Measurements from ENCODE around the gene ENO1. TPM values are rescaled to one million over a fixed set of nuclear protein-coding genes. Genes with fewer than 3 reads are reported as not detected.
A peak's percentile ranks its signal among the peaks of the same experiment; 100 is the strongest.

Gene ENO1
- total and polyA plus RNA-seq, 2 experiments from 2014 or later: 910 to 1,831 TPM

DNA sequence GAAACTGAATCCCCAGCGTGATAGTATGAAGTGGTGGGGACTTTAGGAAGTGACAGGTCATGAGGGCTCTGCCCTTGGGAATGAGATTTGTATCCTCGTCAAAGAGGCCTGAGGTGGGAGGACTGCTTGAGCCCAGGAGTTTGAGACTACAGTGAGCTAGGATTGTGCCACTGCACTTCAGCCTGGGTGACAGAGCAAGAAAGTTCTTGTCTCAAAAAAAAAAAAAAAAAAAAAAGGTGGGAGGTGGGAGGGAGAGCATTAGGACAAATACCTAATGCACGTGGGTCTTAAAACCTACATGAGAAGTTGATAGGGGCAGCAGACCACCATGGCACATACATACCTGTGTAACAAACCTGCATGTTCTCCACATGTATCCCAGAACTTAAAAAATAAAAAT lies 37.1 kb downstream of the ENO1 start (continued):
- TF ChIP-seq, protein P1, sequence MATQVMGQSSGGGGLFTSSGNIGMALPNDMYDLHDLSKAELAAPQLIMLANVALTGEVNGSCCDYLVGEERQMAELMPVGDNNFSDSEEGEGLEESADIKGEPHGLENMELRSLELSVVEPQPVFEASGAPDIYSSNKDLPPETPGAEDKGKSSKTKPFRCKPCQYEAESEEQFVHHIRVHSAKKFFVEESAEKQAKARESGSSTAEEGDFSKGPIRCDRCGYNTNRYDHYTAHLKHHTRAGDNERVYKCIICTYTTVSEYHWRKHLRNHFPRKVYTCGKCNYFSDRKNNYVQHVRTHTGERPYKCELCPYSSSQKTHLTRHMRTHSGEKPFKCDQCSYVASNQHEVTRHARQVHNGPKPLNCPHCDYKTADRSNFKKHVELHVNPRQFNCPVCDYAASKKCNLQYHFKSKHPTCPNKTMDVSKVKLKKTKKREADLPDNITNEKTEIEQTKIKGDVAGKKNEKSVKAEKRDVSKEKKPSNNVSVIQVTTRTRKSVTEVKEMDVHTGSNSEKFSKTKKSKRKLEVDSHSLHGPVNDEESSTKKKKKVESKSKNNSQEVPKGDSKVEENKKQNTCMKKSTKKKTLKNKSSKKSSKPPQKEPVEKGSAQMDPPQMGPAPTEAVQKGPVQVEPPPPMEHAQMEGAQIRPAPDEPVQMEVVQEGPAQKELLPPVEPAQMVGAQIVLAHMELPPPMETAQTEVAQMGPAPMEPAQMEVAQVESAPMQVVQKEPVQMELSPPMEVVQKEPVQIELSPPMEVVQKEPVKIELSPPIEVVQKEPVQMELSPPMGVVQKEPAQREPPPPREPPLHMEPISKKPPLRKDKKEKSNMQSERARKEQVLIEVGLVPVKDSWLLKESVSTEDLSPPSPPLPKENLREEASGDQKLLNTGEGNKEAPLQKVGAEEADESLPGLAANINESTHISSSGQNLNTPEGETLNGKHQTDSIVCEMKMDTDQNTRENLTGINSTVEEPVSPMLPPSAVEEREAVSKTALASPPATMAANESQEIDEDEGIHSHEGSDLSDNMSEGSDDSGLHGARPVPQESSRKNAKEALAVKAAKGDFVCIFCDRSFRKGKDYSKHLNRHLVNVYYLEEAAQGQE (IDR thresholded peaks at IDR 0.05; ENCODE audit: unreplicated experiment): no peak
- no peak for TF ChIP-seq STAT1 (IDR thresholded peaks at IDR 0.05; ENCODE audit: unreplicated experiment)
- no peak for TF ChIP-seq EZH2 (IDR thresholded peaks at IDR 0.05; ENCODE audit: low read depth, unreplicated experiment)

DNA sequence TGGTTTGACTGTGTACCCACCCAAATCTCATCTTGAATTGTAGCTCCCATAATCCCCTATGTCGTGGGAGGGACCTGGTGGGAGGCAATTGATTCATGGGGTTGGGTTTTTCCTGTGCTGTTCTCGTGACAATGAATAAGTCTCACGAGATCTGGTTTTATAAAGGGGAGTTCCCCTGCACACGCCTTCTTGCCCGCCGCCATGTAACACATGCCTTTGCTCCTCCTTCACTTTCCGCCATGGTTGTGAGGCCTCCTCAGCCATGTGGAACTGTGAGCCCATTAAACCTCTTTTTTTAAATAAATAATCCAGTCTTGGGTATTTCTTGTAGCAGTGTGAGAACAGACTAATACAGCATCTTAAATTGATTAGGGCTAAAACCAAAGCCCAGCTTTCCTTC lies 38.5 kb downstream of the ENO1 start:
- H3K4me1 Mint-ChIP-seq: no peaks in the 10 kb centered on the region; the same call in 2 of the 3 replicates
- no peaks in the 10 kb centered on the region for H4K20me1 ChIP-seq (replicated peaks; ENCODE audit: insufficient read depth)

DNA sequence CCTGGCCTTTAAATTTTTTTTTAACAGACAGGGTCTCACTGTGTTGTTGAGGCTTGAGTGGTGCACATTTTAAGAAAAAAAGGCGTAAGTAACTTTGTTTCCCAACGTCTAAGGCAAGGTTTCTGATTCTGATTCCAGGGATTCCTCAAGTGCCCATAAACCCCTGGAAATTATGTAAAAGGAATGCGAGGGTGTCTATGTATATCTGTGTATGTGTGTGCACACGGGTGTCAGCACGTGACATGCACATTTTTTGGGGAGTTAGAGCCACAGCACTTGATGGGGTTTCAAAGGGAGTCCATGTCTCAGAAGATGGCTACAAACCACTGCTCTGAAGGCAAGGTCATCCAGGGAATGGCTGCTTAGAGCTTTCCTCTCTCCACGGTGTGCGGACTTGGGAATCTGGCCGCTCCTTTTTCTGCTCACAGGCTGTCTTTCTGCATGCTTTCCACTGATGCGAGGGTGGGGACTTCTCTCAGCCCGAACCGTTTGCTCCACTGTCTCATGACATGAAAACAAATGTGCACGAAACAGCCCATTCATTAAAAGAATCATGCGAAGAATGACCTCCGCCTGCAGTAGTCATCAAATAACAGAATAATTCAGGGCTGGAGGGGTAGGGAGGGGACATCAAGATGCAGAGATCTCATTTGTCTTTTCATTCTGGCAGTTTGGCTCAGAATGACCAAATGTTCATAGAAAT lies 42.4 kb downstream of the ENO1 start:
- no peak overlapping the region for H3K27ac ChIP-seq (ENCODE audit: low read depth)
- H3K36me3 Mint-ChIP-seq (ENCODE audit: low read depth): peaks cover 2% of the 10 kb centered on the region; the same call in 1 of the 3 replicates
- H4K20me1 ChIP-seq (replicated peaks; ENCODE audit: insufficient read depth): no peaks in the 10 kb centered on the region
- H3K4me3 Mint-ChIP-seq: no peak overlapping the region
- H3K9me3 Mint-ChIP-seq: peaks cover under 1% of the 10 kb centered on the region; the same call in 1 of the 3 replicates
- no peaks in the 10 kb centered on the region for H3K4me1 ChIP-seq (ENCODE audit: insufficient read depth)
- ATAC-seq: no peak
- H3K27ac Mint-ChIP-seq: no peak overlapping the region
- no peak overlapping the region for H3K4me2 ChIP-seq
- H2AFZ ChIP-seq: peak overlapping the region; percentile 28; the same call in 1 of the 2 replicates
- H3K4me3 ChIP-seq: no peak overlapping the region
- H3K27me3 Mint-ChIP-seq (ENCODE audit: insufficient read depth, low read depth, poor library complexity): peaks cover 4% of the 10 kb centered on the region
- H3F3A ChIP-seq (replicated peaks; ENCODE audit: low read depth): no peaks in the 10 kb centered on the region
- H3K79me2 ChIP-seq (replicated peaks; ENCODE audit: insufficient read depth): no peaks in the 10 kb centered on the region
- no peaks in the 10 kb centered on the region for H3K4me1 Mint-ChIP-seq
- no peaks in the 10 kb centered on the region for H3K36me3 ChIP-seq (ENCODE audit: insufficient read depth)
- DNase-seq (ENCODE audit: low spot score): no peak
- H3K27me3 ChIP-seq (ENCODE audit: insufficient read depth): no peaks in the 10 kb centered on the region
- H3K9me2 ChIP-seq (ENCODE audit: insufficient read depth): no peaks in the 10 kb centered on the region
- TF ChIP-seq EZH2phosphoT487 (IDR thresholded peaks at IDR 0.05; ENCODE audit: unreplicated experiment): no peak
- TF ChIP-seq, protein P2, sequence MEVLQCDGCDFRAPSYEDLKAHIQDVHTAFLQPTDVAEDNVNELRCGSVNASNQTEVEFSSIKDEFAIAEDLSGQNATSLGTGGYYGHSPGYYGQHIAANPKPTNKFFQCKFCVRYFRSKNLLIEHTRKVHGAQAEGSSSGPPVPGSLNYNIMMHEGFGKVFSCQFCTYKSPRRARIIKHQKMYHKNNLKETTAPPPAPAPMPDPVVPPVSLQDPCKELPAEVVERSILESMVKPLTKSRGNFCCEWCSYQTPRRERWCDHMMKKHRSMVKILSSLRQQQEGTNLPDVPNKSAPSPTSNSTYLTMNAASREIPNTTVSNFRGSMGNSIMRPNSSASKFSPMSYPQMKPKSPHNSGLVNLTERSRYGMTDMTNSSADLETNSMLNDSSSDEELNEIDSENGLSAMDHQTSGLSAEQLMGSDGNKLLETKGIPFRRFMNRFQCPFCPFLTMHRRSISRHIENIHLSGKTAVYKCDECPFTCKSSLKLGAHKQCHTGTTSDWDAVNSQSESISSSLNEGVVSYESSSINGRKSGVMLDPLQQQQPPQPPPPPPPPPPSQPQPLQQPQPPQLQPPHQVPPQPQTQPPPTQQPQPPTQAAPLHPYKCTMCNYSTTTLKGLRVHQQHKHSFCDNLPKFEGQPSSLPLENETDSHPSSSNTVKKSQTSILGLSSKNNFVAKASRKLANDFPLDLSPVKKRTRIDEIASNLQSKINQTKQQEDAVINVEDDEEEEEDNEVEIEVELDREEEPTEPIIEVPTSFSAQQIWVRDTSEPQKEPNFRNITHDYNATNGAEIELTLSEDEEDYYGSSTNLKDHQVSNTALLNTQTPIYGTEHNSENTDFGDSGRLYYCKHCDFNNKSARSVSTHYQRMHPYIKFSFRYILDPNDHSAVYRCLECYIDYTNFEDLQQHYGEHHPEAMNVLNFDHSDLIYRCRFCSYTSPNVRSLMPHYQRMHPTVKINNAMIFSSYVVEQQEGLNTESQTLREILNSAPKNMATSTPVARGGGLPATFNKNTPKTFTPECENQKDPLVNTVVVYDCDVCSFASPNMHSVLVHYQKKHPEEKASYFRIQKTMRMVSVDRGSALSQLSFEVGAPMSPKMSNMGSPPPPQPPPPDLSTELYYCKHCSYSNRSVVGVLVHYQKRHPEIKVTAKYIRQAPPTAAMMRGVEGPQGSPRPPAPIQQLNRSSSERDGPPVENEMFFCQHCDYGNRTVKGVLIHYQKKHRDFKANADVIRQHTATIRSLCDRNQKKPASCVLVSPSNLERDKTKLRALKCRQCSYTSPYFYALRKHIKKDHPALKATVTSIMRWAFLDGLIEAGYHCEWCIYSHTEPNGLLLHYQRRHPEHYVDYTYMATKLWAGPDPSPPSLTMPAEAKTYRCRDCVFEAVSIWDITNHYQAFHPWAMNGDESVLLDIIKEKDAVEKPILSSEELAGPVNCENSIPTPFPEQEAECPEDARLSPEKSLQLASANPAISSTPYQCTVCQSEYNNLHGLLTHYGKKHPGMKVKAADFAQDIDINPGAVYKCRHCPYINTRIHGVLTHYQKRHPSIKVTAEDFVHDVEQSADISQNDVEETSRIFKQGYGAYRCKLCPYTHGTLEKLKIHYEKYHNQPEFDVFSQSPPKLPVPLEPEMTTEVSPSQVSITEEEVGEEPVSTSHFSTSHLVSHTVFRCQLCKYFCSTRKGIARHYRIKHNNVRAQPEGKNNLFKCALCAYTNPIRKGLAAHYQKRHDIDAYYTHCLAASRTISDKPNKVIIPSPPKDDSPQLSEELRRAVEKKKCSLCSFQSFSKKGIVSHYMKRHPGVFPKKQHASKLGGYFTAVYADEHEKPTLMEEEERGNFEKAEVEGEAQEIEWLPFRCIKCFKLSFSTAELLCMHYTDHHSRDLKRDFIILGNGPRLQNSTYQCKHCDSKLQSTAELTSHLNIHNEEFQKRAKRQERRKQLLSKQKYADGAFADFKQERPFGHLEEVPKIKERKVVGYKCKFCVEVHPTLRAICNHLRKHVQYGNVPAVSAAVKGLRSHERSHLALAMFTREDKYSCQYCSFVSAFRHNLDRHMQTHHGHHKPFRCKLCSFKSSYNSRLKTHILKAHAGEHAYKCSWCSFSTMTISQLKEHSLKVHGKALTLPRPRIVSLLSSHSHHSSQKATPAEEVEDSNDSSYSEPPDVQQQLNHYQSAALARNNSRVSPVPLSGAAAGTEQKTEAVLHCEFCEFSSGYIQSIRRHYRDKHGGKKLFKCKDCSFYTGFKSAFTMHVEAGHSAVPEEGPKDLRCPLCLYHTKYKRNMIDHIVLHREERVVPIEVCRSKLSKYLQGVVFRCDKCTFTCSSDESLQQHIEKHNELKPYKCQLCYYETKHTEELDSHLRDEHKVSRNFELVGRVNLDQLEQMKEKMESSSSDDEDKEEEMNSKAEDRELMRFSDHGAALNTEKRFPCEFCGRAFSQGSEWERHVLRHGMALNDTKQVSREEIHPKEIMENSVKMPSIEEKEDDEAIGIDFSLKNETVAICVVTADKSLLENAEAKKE (CRISPR knock-in tag; IDR thresholded peaks at IDR 0.05): no peak
- TF ChIP-seq, protein P3, sequence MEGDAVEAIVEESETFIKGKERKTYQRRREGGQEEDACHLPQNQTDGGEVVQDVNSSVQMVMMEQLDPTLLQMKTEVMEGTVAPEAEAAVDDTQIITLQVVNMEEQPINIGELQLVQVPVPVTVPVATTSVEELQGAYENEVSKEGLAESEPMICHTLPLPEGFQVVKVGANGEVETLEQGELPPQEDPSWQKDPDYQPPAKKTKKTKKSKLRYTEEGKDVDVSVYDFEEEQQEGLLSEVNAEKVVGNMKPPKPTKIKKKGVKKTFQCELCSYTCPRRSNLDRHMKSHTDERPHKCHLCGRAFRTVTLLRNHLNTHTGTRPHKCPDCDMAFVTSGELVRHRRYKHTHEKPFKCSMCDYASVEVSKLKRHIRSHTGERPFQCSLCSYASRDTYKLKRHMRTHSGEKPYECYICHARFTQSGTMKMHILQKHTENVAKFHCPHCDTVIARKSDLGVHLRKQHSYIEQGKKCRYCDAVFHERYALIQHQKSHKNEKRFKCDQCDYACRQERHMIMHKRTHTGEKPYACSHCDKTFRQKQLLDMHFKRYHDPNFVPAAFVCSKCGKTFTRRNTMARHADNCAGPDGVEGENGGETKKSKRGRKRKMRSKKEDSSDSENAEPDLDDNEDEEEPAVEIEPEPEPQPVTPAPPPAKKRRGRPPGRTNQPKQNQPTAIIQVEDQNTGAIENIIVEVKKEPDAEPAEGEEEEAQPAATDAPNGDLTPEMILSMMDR (conservative IDR thresholded peaks at IDR 0.05; ENCODE audit: low read depth in 2 of 2): no peak

More for the DNA sequence above, 38.5 kb downstream of the ENO1 start:
- H3K4me3 Mint-ChIP-seq: no peak overlapping the region
- no peak overlapping the region for H3K27ac ChIP-seq (ENCODE audit: low read depth)
- no peak for TF ChIP-seq POLR2AphosphoS5 (IDR thresholded peaks at IDR 0.05; ENCODE audit: low read depth)
- TF ChIP-seq JUNB (IDR thresholded peaks at IDR 0.05; ENCODE audit: unreplicated experiment): no peak
- H3K9me3 Mint-ChIP-seq: peaks cover 3% of the 10 kb centered on the region; the same call in 1 of the 3 replicates
- H3F3A ChIP-seq (replicated peaks; ENCODE audit: low read depth): no peaks in the 10 kb centered on the region
- H3K4me1 ChIP-seq (ENCODE audit: insufficient read depth): no peaks in the 10 kb centered on the region
- no peak overlapping the region for H3K27ac Mint-ChIP-seq
- no peaks in the 10 kb centered on the region for H3K36me3 ChIP-seq (ENCODE audit: insufficient read depth)
- no peaks in the 10 kb centered on the region for H3K9me2 ChIP-seq (ENCODE audit: insufficient read depth)
- DNase-seq (ENCODE audit: low spot score): no peak
- H3K36me3 Mint-ChIP-seq (ENCODE audit: low read depth): peaks cover 3% of the 10 kb centered on the region; the same call in 1 of the 3 replicates
- no peak overlapping the region for H3K4me2 ChIP-seq
- H3K27me3 ChIP-seq (ENCODE audit: insufficient read depth): no peaks in the 10 kb centered on the region
- H2AFZ ChIP-seq: no peak overlapping the region
- no peaks in the 10 kb centered on the region for H3K79me2 ChIP-seq (replicated peaks; ENCODE audit: insufficient read depth)
- peaks cover 7% of the 10 kb centered on the region for H3K27me3 Mint-ChIP-seq (ENCODE audit: insufficient read depth, low read depth, poor library complexity)
- ATAC-seq: no peak
- no peak overlapping the region for H3K4me3 ChIP-seq
